Lung (tissue), 12 donors: ENCODE measurements around the gene TBC1D1. TPM values are rescaled to one million over a fixed set of nuclear protein-coding genes. Genes with fewer than 3 reads are reported as not detected.

Source experiments
- ATAC-seq: fragments of 200-7000 bp; cut with Tn5 transposase; one replicate; pipeline ENCODE4 v1.9.1; 2020; ENCODE audit warnings: moderate number of reproducible peaks; ENCODE audit not compliant: insufficient read depth, low FRiP score
- DNase-seq, 3 donors: peaks; one replicate each; pipeline ENCODE4 v3.0.0-alpha.2; 2013 to 2017
- H3K27ac ChIP-seq, 2 donors: one replicate each; pipeline ENCODE4 v1.5.1; 2013; ENCODE audit warnings: mild to moderate bottlenecking in 2 of 2, moderate library complexity in 2 of 2, control low read depth in 1 of 2, inconsistent platforms in 1 of 2, low read depth in 1 of 2, low read length in 1 of 2
- H3K27me3 ChIP-seq, 3 donors: one replicate each; pipeline ENCODE4 v1.5.1; 2013; ENCODE audit warnings: low read length in 2 of 3; ENCODE audit not compliant: control insufficient read depth in 3 of 3, insufficient read depth in 3 of 3
- H3K36me3 ChIP-seq, 4 donors: one replicate each; pipeline ENCODE4 v1.5.1; 2013; ENCODE audit warnings: low read length in 4 of 4, mild to moderate bottlenecking in 1 of 4, moderate library complexity in 1 of 4; ENCODE audit not compliant: control insufficient read depth in 4 of 4, insufficient read depth in 4 of 4
- H3K4me1 ChIP-seq, 5 donors: one replicate each; pipeline ENCODE4 v1.5.1; 2013; ENCODE audit warnings: low read length in 5 of 5, mild to moderate bottlenecking in 2 of 5, moderate library complexity in 1 of 5; ENCODE audit not compliant: control insufficient read depth in 5 of 5, insufficient read depth in 5 of 5
- H3K4me3 ChIP-seq: one replicate; pipeline ENCODE4 v1.5.1; 2013; ENCODE audit warnings: mild to moderate bottlenecking, control low read depth, moderate library complexity
- H3K9ac ChIP-seq, 2 donors: one replicate each; pipeline ENCODE4 v1.5.1; 2013; ENCODE audit warnings: low read length in 2 of 2, control low read depth in 1 of 2; ENCODE audit not compliant: insufficient read depth in 1 of 2
- H3K9me3 ChIP-seq, 4 donors: one replicate each; pipeline ENCODE4 v1.5.1; 2013; ENCODE audit warnings: low read length in 3 of 4, mild to moderate bottlenecking in 1 of 4, moderate library complexity in 1 of 4; ENCODE audit not compliant: control insufficient read depth in 4 of 4, insufficient read depth in 3 of 4
- CTCF ChIP-seq: IDR thresholded peaks from 2 replicates; pipeline ENCODE4 v1.5.1; 2012; ENCODE audit warnings: mild to moderate bottlenecking; ENCODE audit errors: control extremely low read depth, extremely low read depth
- WGBS, 2 donors: extraction: QIAGEN DNeasy Blood & Tissue Kit; methylation state at CpG; one replicate each; pipeline ENCODE4 v1.1.7; 2013; 5-methylcytosine and 5-hydroxymethylcytosine counted together
- polyA plus RNA-seq, 2 donors: library from polyadenylated mRNA; stranded (reverse); fragments of 200-250 nt; gene quantifications; one replicate each; pipeline ENCODE4 v1.2.1, GENCODE V29; 2013
- total RNA-seq, 2 donors: library from RNA; depleted of rRNA in 1 of 2; stranded (reverse); fragments of >200 nt in 1 of 2; gene quantifications; one replicate each; pipeline ENCODE4 v1.2.1, GENCODE V29; 2014 to 2021
- donor health status: control.
- donor health status: control.
- donor health status: Bipolar disorder and iron deficiency.
- donor health status: healthy.
- donor health status: DM: yes; HTN: yes; CAD: no.

The TBC1D1 gene
- total and polyA plus RNA-seq, 4 donors = 23.6 to 71.1 (median 43.9) TPM

GRCh38 chr4:37893164-37893563 lies 2.3 kb downstream of the TBC1D1 start:
- Histone ChIP-seq H3K36me3 (no peaks in the 10 kb centered on the region), H3K9ac (no peak overlapping the region), H3K27ac (no peak overlapping the region), H3K4me3 (no peak overlapping the region), H3K27me3 (peaks cover 0 to 28% (median 22%) of the 10 kb centered on the region in 3 donors), H3K9me3 (no peaks in the 10 kb centered on the region), H3K4me1 (peaks cover 0 to 11% (median 3%) of the 10 kb centered on the region in 5 donors)
- no peak for TF ChIP-seq CTCF
- DNase-seq (no peak), ATAC-seq (no peak)
- 82 to 87% methylated on average over 3 of the region's 3 CpGs for WGBS, 2 donors

GRCh38 chr4:37895271-37895670 lies 4.4 kb downstream of the TBC1D1 start:
- WGBS, 2 donors = 89 to 90% methylated on average over 7 of the region's 7 CpGs
- peaks cover 0 to 17% (median 11%) of the 10 kb centered on the region in 3 donors for H3K27me3 ChIP-seq
- DNase-seq = no peak
- H3K9me3 ChIP-seq = no peaks in the 10 kb centered on the region
- no peak for ATAC-seq
- H3K27ac ChIP-seq = no peak overlapping the region
- no peaks in the 10 kb centered on the region for H3K36me3 ChIP-seq
- peaks cover 0 to 6% (median 0%) of the 10 kb centered on the region in 5 donors for H3K4me1 ChIP-seq
- no peak for TF ChIP-seq CTCF
- no peak overlapping the region for H3K9ac ChIP-seq
- H3K4me3 ChIP-seq = no peak overlapping the region

- no peak overlapping the region for H3K4me3 ChIP-seq
- no peak overlapping the region for H3K9ac ChIP-seq
- no peaks in the 10 kb centered on the region for H3K36me3 ChIP-seq
- no peaks in the 10 kb centered on the region for H3K9me3 ChIP-seq
- ATAC-seq (no peak), DNase-seq (no peak)
- peaks cover 0 to 6% (median 0%) of the 10 kb centered on the region in 5 donors for H3K4me1 ChIP-seq
- TF ChIP-seq CTCF = no peak
- H3K27ac ChIP-seq = no peak overlapping the region
- H3K27me3 ChIP-seq = peaks cover 0 to 17% (median 8%) of the 10 kb centered on the region in 3 donors
These were observed 5.4 kb downstream of the TBC1D1 start for GRCh38 chr4:37896206-37896860.

- Histone ChIP-seq H3K9me3 (no peaks in the 10 kb centered on the region), H3K4me3 (no peak overlapping the region), H3K36me3 (peaks cover 0 to 3% (median under 1%) of the 10 kb centered on the region in 4 donors), H3K27ac (no peak overlapping the region), H3K27me3 (peaks cover 0 to 5% (median 0%) of the 10 kb centered on the region in 3 donors), H3K9ac (no peak overlapping the region), H3K4me1 (peaks cover 0 to 14% (median 0%) of the 10 kb centered on the region in 5 donors)
- ATAC-seq = no peak
- WGBS, 2 donors = 89 to 90% methylated on average over 7 of the region's 7 CpGs
- TF ChIP-seq CTCF = no peak
- no peak for DNase-seq
These were observed 11.3 kb downstream of the TBC1D1 start for GRCh38 chr4:37902212-37902611.
